IMR-90 (cell line): ENCODE data around the gene LAMA4. TPM values are rescaled to one million over a fixed set of nuclear protein-coding genes. Genes with fewer than 3 reads are reported as not detected.

ENCODE experiments used
- ATAC-seq: fragments of 200-7000 bp; cut with Tn5 transposase; 2 replicates; pipeline ENCODE4 v1.9.1; 2020; ENCODE audit warnings: low read depth, mild to moderate bottlenecking, moderate library complexity
- BruUV-seq: library from RNA; stranded (reverse); fragments of 400-500 nt; replicated peaks from 2 replicates; lab custom pipeline; 2021; lab: Mats Ljungman, UMichigan
- CTCF ChIA-PET: fragments of 300-600 bp; formaldehyde crosslinking; extraction: SDS; loops from one replicate; lab custom pipeline; 2021; ENCODE audit warnings: antibody characterized with exemption; lab: Yijun Ruan, JAX
- POLR2A ChIA-PET: fragments of 300-600 bp; sonication (Branson Sonifier 250); formaldehyde crosslinking; loops from one replicate; lab custom pipeline; 2022; ENCODE audit warnings: antibody characterized with exemption; ENCODE audit not compliant: unreplicated experiment; lab: Charles Lee
- DNase-seq: peaks from one replicate; pipeline ENCODE4 v3.0.0; 2013
- H2AFZ ChIP-seq: replicated peaks from 2 replicates; pipeline ENCODE3; 2013; ENCODE audit warnings: low read length, mild to moderate bottlenecking; ENCODE audit not compliant: poor library complexity
- H2AK5ac ChIP-seq: 2 replicates; pipeline ENCODE4 v1.6.1; 2013; ENCODE audit warnings: low read depth, low read length, inconsistent platforms
- H2AK9ac ChIP-seq: replicated peaks from 2 replicates; pipeline ENCODE3; 2013; ENCODE audit warnings: mild to moderate bottlenecking, low read depth, low read length, moderate library complexity; ENCODE audit not compliant: poor library complexity
- H2BK120ac ChIP-seq: 2 replicates; pipeline ENCODE4 v1.6.1; 2013; ENCODE audit warnings: low read depth, low read length, inconsistent platforms
- H2BK15ac ChIP-seq: 3 replicates; pipeline ENCODE4 v1.6.1; 2013; ENCODE audit warnings: low read depth, low read length, inconsistent platforms
- H2BK20ac ChIP-seq: 2 replicates; pipeline ENCODE4 v1.6.1; 2013; ENCODE audit warnings: low read depth, mild to moderate bottlenecking, inconsistent platforms, low read length, moderate library complexity
- H2BK5ac ChIP-seq: 2 replicates; pipeline ENCODE4 v1.6.1; 2013; ENCODE audit warnings: mild to moderate bottlenecking, low read depth, low read length, inconsistent platforms; ENCODE audit not compliant: poor library complexity, severe bottlenecking
- H3K14ac ChIP-seq: replicated peaks from 2 replicates; pipeline ENCODE4 v1.6.1; 2013; ENCODE audit warnings: low read depth, low read length, inconsistent platforms
- H3K18ac ChIP-seq: 2 replicates; pipeline ENCODE4 v1.6.1; 2013; ENCODE audit warnings: low read depth, low read length, control low read depth
- H3K23ac ChIP-seq: 2 replicates; pipeline ENCODE4 v1.6.1; 2013; ENCODE audit warnings: low read depth, low read length, inconsistent platforms
- H3K27ac ChIP-seq: 2 replicates; pipeline ENCODE4 v1.5.1; 2013; ENCODE audit warnings: mild to moderate bottlenecking, control low read depth, low read length; ENCODE audit not compliant: insufficient read depth
- H3K27me3 ChIP-seq: 2 replicates; pipeline ENCODE4 v1.6.1; 2013; ENCODE audit warnings: low read length; ENCODE audit not compliant: control insufficient read depth, insufficient read depth
- H3K36me3 ChIP-seq: 2 replicates; pipeline ENCODE4 v1.6.1; 2013; ENCODE audit warnings: low read length, mixed read lengths; ENCODE audit not compliant: control insufficient read depth, insufficient read depth
- H3K4ac ChIP-seq: 2 replicates; pipeline ENCODE4 v1.6.1; 2013; ENCODE audit warnings: low read depth, low read length, inconsistent platforms
- H3K4me1 ChIP-seq: 2 replicates; pipeline ENCODE4 v1.6.1; 2013; ENCODE audit warnings: low read length, mixed read lengths; ENCODE audit not compliant: control insufficient read depth, insufficient read depth
- H3K4me2 ChIP-seq: 2 replicates; pipeline ENCODE4 v1.6.1; 2013; ENCODE audit warnings: low read depth, mild to moderate bottlenecking, control low read depth, low read length, moderate library complexity
- H3K4me3 ChIP-seq: 2 replicates; pipeline ENCODE4 v1.5.1; 2013; ENCODE audit warnings: low read depth, mild to moderate bottlenecking, control low read depth, low read length, moderate library complexity; ENCODE audit not compliant: insufficient read depth
- H3K56ac ChIP-seq: 2 replicates; pipeline ENCODE4 v1.6.1; 2013; ENCODE audit warnings: low read length, inconsistent platforms; ENCODE audit not compliant: insufficient read depth; ENCODE audit errors: extremely low read depth
- H3K79me1 ChIP-seq, 2 experiments: 2 replicates each; pipeline ENCODE4 v1.6.1; 2013; ENCODE audit warnings: low read length in 2 of 2, inconsistent platforms in 1 of 2, low read depth in 1 of 2
- H3K9ac ChIP-seq: 2 replicates; pipeline ENCODE4 v1.6.1; 2013; ENCODE audit warnings: low read depth, low read length, control low read depth
- H3K9me1 ChIP-seq: 2 replicates; pipeline ENCODE4 v1.6.1; 2013; ENCODE audit warnings: low read length, inconsistent platforms; ENCODE audit not compliant: insufficient read depth
- H3K9me3 ChIP-seq: 2 replicates; pipeline ENCODE4 v1.6.1; 2013; ENCODE audit warnings: low read length; ENCODE audit not compliant: control insufficient read depth, insufficient read depth
- H4K20me1 ChIP-seq: 2 replicates; pipeline ENCODE4 v1.6.1; 2013; ENCODE audit warnings: low read length, inconsistent platforms; ENCODE audit not compliant: insufficient read depth
- H4K5ac ChIP-seq: 2 replicates; pipeline ENCODE4 v1.6.1; 2013; ENCODE audit warnings: mild to moderate bottlenecking, low read depth, low read length, control low read depth
- H4K8ac ChIP-seq, 2 experiments: 2 replicates each; pipeline ENCODE4 v1.6.1; 2013; ENCODE audit warnings: low read depth in 2 of 2, low read length in 2 of 2, control low read depth in 1 of 2, inconsistent platforms in 1 of 2
- H4K91ac ChIP-seq: 2 replicates; pipeline ENCODE4 v1.6.1; 2013; ENCODE audit warnings: low read depth, low read length, inconsistent platforms; ENCODE audit not compliant: insufficient read depth
- ELK1 ChIP-seq: fragments of 150-350 bp; IDR thresholded peaks from 2 replicates; pipeline ENCODE4 v1.6.1; 2016; ENCODE audit warnings: low read depth, mild to moderate bottlenecking, low read length, moderate library complexity, borderline replicate concordance
- WGBS, 2 experiments: methylation state at CpG; one replicate each; pipeline versions ENCODE4 v1.1.5 to v1.1.7; 2013; ENCODE audit warnings: missing lambda C conversion rate in 2 of 2; ENCODE audit not compliant: insufficient read length in 1 of 2; ENCODE audit errors: extremely low coverage in 2 of 2; 5-methylcytosine and 5-hydroxymethylcytosine counted together
- dilution Hi-C: fragments of 300-500 bp; cut with HindIII; formaldehyde crosslinking; loops from one replicate; pipeline ENCODE4 v1.14.3; 2018; ENCODE audit warnings: low sequenced_read_pairs; ENCODE audit not compliant: unreplicated experiment
- in situ Hi-C: fragments of 300-500 bp; cut with MboI; formaldehyde crosslinking; loops from 3 replicates; pipeline ENCODE4 v1.14.3; 2019; ENCODE audit warnings: low sequenced_read_pairs, inconsistent platforms, mixed read lengths
- intact Hi-C: fragments of 100-400 bp; cut with micrococcal nuclease; formaldehyde crosslinking; loops from 2 replicates; pipeline ENCODE4 v1.10.0; 2022
- polyA plus RNA-seq, 3 experiments: library from polyadenylated mRNA; depleted of rRNA; stranded (reverse); fragments of >200 nt; gene quantifications; 2 replicates each; pipeline ENCODE4 v1.2.3, GENCODE V29; 2012; ENCODE audit warnings: low replicate concordance in 1 of 3
- total RNA-seq: library from RNA; depleted of rRNA; stranded (reverse); fragments of >200 nt; gene quantifications from 2 replicates; pipeline ENCODE4 v1.2.3, GENCODE V29; 2012

LAMA4 gene
- total and polyA plus RNA-seq, 2 of the 4 experiments (the other 2 are of a cell fraction) = 33.9 to 35.8 TPM

GRCh38 chr6:112270756-112271155 lies 16.4 kb upstream of the LAMA4 start:
- DNase-seq (no peak), ATAC-seq (no peak)
- in situ Hi-C loops (no loop called here), intact Hi-C loops (no loop called here), dilution Hi-C loops (no loop called here)
- no CpG with 5 or more reads among the region's 1 CpG for WGBS, 2 experiments
- H3K23ac ChIP-seq = no peak overlapping the region
- no peak overlapping the region for H2BK120ac ChIP-seq
- no peak overlapping the region for H2AK9ac ChIP-seq
- H3K9me1 ChIP-seq = no peaks in the 10 kb centered on the region
- no peak for TF ChIP-seq ELK1
- no peaks in the 10 kb centered on the region for H3K27me3 ChIP-seq
- no peaks in the 10 kb centered on the region; the same call in 1 of the 2 replicates for H3K4me1 ChIP-seq
- no peak overlapping the region for H3K4ac ChIP-seq
- H4K91ac ChIP-seq = no peak overlapping the region
- H3K36me3 ChIP-seq = no peaks in the 10 kb centered on the region
- H4K20me1 ChIP-seq = no peaks in the 10 kb centered on the region
- H2AFZ ChIP-seq = no peak overlapping the region
- H3K4me3 ChIP-seq = no peak overlapping the region
- H4K8ac ChIP-seq = no peak overlapping the region
- H3K56ac ChIP-seq = no peak overlapping the region
- no peak overlapping the region for H3K14ac ChIP-seq
- ChIA-PET CTCF (interaction anchor here (1.2 to 1.5 kb wide), 3 partner anchors 9 to 91 kb away, joined by 3 to 7 read pairs (median 5); no protein-coding TSS in a partner anchor), POLR2A (no interaction called here)
- no peak overlapping the region for H2AK5ac ChIP-seq
- H3K9me3 ChIP-seq = no peaks in the 10 kb centered on the region
- no peak overlapping the region for H3K9ac ChIP-seq
- H3K18ac ChIP-seq = no peak overlapping the region; the same call in 1 of the 2 replicates
- H3K79me1 ChIP-seq = no peaks in the 10 kb centered on the region
- no peak overlapping the region for H4K5ac ChIP-seq
- no peak overlapping the region for H2BK5ac ChIP-seq
- no peak overlapping the region for H3K27ac ChIP-seq
- no peak overlapping the region for H2BK15ac ChIP-seq
- BruUV-seq = no TSS peak
- H2BK20ac ChIP-seq = no peak overlapping the region
- no peak overlapping the region for H3K4me2 ChIP-seq
